Spleen (tissue), 7 donors: Measurements from ENCODE around the gene RGS17.

ENCODE experiments used
- CTCF ChIP-seq, 11 experiments: fragments of 200-600 bp in 7 of 11; fragments of 450-650 bp in 4 of 11; sonication (generic) in 4 of 11; IDR thresholded peaks in 8 of 11; conservative IDR thresholded peaks in 3 of 11; 1 replicate in 7 of 11; 2 replicates in 4 of 11; pipeline versions ENCODE4 v1.4.0 to v1.8.0; 2016 to 2021; ENCODE audit warnings: antibody characterized with exemption in 11 of 11, inconsistent platforms in 4 of 11, mild to moderate bottlenecking in 1 of 11
- POLR2A ChIP-seq, 3 donors: fragments of 450-650 bp; IDR thresholded peaks; one replicate each; pipeline ENCODE4 v1.5.1; 2017; ENCODE audit warnings: antibody characterized with exemption in 3 of 3, mild to moderate bottlenecking in 1 of 3
- donor health status: DM: no; HTN: no; CAD: no; lungs with moderate emphysema.
- donor health status: DM: no; HTN: no; CAD: no.
- donor health status: DM: no; HTN: no; CAD: no.

DNA sequence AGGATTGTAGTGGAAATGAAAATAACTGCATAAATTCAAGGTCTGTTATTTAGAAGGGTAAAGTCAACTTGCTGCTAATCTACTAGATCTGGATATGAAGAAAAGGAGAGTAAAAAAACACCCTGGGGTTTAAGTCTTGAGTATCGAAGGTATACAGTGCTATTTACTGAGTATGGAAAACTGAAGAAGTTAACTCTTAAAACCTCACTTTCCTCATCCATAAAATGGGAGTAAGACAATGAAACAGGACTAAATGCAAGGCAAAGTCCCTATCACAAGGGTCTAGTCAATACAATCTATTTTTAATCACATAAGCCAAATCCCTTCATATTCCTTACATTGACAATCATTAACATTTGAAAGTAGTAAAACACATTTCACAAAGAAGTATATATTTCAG, 150.4 kb downstream of the RGS17 start:
- TF ChIP-seq CTCF (IDR thresholded peaks at IDR 0.05 in 8 of 11, conservative IDR thresholded peaks at IDR 0.05 in 3 of 11) (no peak), POLR2A (IDR thresholded peaks at IDR 0.05) (no peak)
